Myocyte (in vitro differentiated cells): ENCODE measurements around the gene NEK4. TPM values are rescaled to one million over a fixed set of nuclear protein-coding genes. Genes with fewer than 3 reads are reported as not detected.
"Not testable (repeated sequence)": the region's sequence is repeated elsewhere in the genome, so short reads cannot be mapped to it uniquely, and the experiment has no call there.

Experiments
- DNase-seq: peaks from one replicate; pipeline ENCODE4 v3.0.0-alpha.2; 2012; ENCODE audit warnings: low read depth
- total RNA-seq: library from RNA; depleted of rRNA; stranded (reverse); fragments of >200 nt; gene quantifications from 2 replicates; pipeline ENCODE4 v1.2.3, GENCODE V29; 2014

NEK4 gene
- total RNA-seq, 1 donor from 2014 or later, result 11.1 TPM

DNA sequence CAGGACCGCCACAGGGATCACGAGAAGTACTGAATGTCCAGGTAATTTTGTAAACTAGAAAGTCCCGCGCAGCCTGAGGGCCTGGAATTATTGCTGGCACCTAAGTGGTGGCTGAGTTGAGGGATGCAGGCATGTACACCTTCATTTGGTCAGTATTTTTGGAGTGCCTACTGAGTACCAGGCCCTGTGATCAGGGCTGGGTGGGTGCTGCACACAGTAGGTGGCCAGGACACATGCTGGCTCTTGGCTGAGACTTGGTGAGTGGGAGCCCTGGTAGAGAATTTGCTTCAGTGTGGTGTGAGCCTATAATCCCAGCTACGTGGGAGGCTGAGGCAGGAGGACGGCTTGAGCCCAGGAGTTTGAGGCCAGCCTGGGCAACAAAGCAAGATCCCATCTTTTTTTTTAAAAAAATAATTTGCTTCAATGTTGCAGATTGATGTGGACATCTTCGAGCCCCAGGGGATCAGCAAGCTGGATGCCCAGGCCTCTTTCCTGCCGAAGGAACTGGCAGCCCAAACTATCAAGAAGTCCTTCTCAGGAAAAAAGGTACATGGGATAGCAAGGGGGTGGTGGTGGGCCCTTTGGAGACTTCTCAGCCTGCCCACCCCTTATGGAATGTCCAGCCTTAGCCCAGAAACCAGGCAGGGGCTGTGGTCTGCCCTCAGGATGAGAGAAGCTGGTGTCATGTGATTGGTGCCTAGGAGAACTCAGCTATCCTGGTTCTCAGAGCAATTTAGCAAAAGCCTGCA, 9.3 kb upstream of the NEK4 start:
- DNase-seq, result no peak

GRCh38 chr3:52779011-52779836, 8.5 kb upstream of the NEK4 start:
- DNase-seq, result no peak

GRCh38 chr3:52777959-52778805, 7.4 kb upstream of the NEK4 start:
- no peak for DNase-seq

DNA sequence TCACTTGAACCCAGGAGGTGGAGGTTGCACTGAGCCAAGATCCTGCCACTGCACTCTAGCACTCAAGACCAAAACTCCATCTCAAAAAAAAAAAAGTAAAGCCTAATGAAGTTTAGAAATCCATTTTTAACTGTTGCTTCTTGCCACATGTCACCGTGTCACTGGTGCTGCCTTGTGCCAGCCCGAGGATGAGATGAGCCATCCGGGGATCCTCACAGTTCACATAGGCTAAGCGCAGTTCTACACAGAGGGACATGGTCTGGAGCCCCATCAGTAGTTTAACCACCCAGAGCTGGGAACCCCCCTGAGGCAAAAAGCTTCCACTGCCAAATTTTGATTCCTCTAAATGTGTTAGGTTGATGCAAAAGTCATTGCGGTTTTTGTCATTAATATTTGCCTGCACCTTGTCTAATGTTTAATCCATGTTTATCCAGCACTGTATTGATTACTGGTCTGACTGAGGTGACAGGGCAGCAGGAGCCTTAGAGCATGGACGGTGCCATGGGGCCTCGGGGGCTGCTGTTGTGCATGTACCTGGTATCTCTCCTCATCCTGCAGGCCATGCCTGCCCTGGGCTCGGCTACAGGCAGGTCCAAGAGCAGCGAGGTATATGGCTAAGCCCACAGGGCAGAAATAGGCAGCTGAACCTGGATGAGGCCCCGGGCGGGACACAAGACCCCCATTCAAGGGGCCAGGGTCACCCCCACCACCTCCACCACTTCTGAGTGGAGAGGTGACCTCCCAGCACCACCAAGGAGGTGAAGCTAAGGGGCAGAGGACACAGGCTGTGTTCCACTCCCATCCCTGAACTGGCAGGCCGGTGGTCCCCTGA, 6.6 kb upstream of the NEK4 start, which contains the start of gene ITIH1:
Gene ITIH1 (plus strand): TSS at position 473 of the 832 bp plus-strand sequence. CDS start 17 bp downstream, at position 490.
- DNase-seq, result no peak

- not testable (repeated sequence) for DNase-seq
Measured at GRCh38 chr3:52776486-52776885, 5.7 kb upstream of the NEK4 start.

GRCh38 chr3:52775877-52776276, 5.1 kb upstream of the NEK4 start:
- no peak for DNase-seq

DNA sequence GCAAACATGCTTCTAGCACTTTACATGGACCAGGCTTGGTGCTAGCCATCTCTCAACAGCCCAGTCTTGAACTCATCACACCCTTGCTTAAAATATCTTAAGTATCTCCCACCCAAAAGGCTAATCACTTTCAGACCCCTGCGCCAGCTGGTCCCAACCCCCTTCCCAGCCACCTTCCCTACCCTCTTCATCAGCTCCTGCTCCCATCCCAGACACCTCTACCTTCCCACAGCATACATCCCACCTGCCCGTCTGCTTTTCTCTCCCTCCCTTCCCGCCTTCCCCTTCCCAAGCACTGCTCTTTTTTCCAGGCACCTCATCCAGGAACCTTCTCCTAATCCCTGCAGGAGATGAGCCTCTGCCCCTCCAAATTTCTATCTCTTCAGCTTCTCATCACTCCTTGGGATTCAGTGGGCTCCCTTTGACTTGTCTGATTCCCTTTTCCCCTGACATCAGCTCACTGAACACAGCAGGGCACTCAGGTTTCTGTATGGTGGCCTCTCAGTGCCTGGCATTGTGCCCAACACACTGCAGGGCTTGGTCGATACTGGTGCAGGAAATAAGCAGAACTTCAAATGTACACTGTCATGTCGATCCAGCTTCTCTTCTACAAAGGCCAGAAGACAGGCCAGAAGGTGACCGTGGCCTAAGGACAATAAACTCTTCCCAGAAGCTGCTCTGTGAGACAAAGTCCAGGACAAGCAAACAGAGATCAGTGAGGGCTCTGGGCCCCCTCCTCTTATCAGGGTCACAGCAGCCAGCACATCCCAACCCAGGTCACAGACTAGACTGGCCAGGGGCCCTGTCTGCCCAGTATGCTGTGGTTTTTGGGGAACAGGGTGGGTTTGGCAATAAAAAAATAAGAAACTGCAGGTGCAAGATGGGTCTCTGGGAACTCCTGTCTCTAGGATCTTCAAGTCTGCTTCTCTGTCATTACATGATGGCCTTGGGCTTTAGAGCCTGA, 4.4 kb upstream of the NEK4 start:
- DNase-seq, result no peak

DNA sequence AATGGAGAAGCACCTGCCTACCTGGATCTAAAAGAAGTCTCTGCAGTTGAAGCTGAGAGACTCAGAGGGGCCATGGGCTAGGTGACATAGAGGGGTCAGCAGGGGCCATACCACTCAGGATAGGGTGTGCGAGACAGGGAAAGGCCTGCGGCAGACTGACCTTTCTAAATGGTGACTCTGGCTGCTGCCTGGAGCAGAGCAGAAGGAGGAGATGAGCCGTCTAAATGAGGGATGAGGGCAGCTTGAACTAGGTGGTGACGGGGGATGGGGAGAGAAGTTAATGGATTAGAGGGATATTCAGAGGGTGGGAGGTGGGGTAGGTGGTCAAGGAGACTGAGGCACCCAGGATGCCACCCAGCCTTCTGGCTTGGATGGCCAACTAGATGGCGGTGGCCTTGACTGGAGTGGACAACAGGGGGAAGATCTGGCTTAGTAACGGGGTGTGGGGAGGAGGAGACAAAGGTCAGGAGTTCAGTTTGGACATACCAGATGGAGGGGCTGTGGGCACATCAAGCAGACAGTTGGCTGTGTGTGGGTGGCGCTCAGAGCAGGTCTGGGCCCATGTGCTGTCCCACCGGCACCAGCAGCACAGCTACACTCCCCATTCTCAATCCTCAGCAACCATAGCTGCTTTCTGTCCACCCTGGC, 3.5 kb upstream of the NEK4 start:
- DNase-seq, result no peak

GRCh38 chr3:52773361-52774065, 2.8 kb upstream of the NEK4 start:
- no peak for DNase-seq

DNA sequence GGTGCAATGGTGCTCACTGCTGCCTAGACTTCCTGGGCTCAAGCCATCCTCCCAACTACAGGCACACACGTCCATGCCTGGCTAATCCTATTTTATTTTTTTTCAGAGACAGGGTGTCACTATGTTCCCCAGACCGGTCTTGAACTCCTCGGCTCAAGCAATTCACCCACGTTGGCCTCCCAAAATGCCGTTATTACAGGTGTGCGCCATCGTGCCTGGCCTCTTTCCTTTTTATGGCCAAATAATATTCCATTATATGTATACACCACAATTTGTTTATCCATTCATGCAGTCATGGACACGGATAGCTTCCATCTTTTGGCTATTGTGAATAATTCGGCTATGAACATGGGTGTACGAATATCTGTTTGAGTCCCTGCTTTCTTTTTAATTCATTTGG, 962 bp upstream of the NEK4 start:
- DNase-seq, result no peak

DNA sequence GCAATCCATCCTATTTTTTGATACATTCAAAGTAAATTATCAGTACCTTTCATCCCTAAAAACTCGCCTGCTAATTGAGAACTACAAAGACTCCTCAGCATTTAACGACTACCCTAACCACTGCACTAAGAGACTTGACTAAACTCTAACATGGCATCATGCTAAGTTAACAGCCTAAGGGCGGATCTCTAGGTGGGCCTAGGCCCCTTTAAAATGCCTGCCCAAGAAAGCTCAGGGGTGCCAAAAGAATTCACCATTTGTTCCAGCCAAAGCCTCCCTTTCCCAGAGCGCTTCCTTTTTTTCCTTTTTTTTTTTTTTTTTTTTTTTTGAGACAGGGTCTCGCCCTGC, 568 bp upstream of the NEK4 start:
- DNase-seq, result no peak

DNA sequence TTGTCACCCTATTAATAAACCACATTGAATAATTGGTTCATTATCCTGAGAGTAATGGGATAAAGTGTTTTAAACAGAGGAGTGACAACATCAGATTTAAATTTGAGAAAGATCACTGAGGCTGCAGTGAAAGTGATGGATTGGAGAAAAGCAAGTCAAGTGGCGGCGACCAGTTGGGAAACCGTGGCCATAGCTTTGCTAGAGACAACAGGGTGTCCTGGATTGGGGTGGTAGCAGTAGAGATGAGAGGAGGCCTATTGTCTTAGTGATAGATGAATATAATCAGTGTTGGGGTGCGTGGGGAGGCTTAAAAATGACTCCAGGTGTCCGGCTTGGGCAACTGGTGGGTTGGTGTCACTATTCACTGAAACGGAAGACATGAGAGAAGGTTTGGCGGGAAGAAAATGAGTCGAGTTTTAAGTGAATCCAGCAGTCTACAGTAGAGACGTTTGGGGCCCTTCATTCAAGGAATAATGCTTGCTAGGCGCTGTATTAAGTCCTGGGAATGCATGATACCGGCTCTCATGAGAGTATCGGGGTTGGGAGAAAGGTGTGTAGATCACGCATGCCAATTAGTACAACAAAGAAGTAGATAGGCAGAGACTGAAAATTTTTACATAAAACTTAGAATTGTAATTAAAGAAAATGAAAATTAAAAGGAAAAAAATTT, 819 bp downstream of the NEK4 start:
- no peak for DNase-seq

DNA sequence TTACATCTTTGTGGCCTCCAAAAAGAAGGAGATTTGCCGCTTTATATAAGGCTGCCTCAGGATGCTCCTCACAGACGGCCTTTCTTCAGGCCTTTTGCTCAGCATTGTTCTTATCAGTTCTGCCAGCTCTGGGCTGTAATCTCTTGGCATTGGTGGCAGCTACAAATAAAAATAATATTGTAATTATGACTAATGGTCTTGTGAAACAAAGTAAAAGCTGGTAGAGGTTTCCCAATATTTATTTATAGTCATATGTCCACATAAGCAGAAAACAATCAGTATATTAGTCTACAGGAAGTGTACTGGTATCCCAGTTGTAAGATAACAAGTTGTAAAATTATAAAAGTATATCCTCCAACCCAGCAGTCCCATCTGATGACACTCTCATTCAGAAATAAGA, 7.3 kb downstream of the NEK4 start:
- no peak for DNase-seq

- no peak for DNase-seq
Measured at GRCh38 chr3:52756141-52756540, 14.6 kb downstream of the NEK4 start.

GRCh38 chr3:52754373-52754772, 16.4 kb downstream of the NEK4 start:
- DNase-seq, result no peak

GRCh38 chr3:52752045-52752660, 18.6 kb downstream of the NEK4 start:
- DNase-seq, result no peak

GRCh38 chr3:52743721-52744120, 27.0 kb downstream of the NEK4 start:
- no peak for DNase-seq
